H1 (cell line): Measurements from ENCODE around the gene TTC34. TPM values are rescaled to one million over a fixed set of nuclear protein-coding genes. Genes with fewer than 3 reads are reported as not detected.
"Not testable (repeated sequence)": the region's sequence is repeated elsewhere in the genome, so short reads cannot be mapped to it uniquely, and the experiment has no call there.

Experiments used
- CTCF ChIA-PET: fragments of 300-600 bp; sonication (Branson Sonifier 250); formaldehyde crosslinking; loops from one replicate; lab custom pipeline; 2021; ENCODE audit not compliant: partially characterized antibody; lab: Charles Lee
- POLR2A ChIA-PET: fragments of 300-600 bp; sonication (Branson Sonifier 250); formaldehyde crosslinking; loops from one replicate; lab custom pipeline; 2021; ENCODE audit warnings: inconsistent platforms; ENCODE audit not compliant: partially characterized antibody; lab: Charles Lee
- DNase-seq, 2 experiments: peaks; one replicate each; pipeline versions ENCODE4 v3.0.0 to v3.0.0-alpha.2; 2010 to 2022; ENCODE audit warnings: low spot score in 2 of 2, low read depth in 1 of 2, mixed read lengths in 1 of 2
- FAIRE-seq: peaks from 2 replicates; lab custom pipeline; 2011; peaks lifted over from hg19 to GRCh38; lab: Jason Lieb, UNC
- H2AFZ ChIP-seq: 2 replicates; pipeline ENCODE4 v1.8.1; 2012; ENCODE audit warnings: low read length, inconsistent platforms
- H2AK5ac ChIP-seq: 2 replicates; pipeline ENCODE4 v1.6.1; 2013; ENCODE audit warnings: low read depth, low read length
- H2BK120ac ChIP-seq: replicated peaks from 2 replicates; pipeline ENCODE3; 2013; ENCODE audit warnings: low read depth, low read length, inconsistent platforms
- H2BK12ac ChIP-seq: 2 replicates; pipeline ENCODE4 v1.6.1; 2013; ENCODE audit warnings: low read depth, low read length
- H2BK15ac ChIP-seq: 2 replicates; pipeline ENCODE4 v1.6.1; 2013; ENCODE audit warnings: low read length
- H2BK20ac ChIP-seq: 2 replicates; pipeline ENCODE4 v1.6.1; 2013; ENCODE audit warnings: low read length
- H2BK5ac ChIP-seq: 2 replicates; pipeline ENCODE4 v1.6.1; 2013; ENCODE audit warnings: low read depth, low read length
- H3K14ac ChIP-seq: 2 replicates; pipeline ENCODE4 v1.6.1; 2013; ENCODE audit warnings: inconsistent platforms; ENCODE audit not compliant: insufficient read length
- H3K18ac ChIP-seq: 2 replicates; pipeline ENCODE4 v1.6.1; 2013; ENCODE audit warnings: low read length; ENCODE audit errors: extremely low read depth
- H3K23ac ChIP-seq: 2 replicates; pipeline ENCODE4 v1.6.1; 2013; ENCODE audit warnings: inconsistent platforms; ENCODE audit not compliant: insufficient read length
- H3K23me2 ChIP-seq: 2 replicates; pipeline ENCODE4 v1.6.1; 2013; ENCODE audit warnings: low read depth, low read length
- H3K27ac ChIP-seq: 2 replicates; pipeline ENCODE4 v1.6.1; 2011; ENCODE audit warnings: low read depth, low read length, inconsistent platforms
- H3K27me3 ChIP-seq, 4 experiments: replicated peaks in 1 of 4; 1 replicate in 1 of 4; 2 replicates in 3 of 4; pipeline versions ENCODE4 v1.6.1 to v1.8.1; 2011 to 2013; ENCODE audit warnings: low read length in 3 of 4, mild to moderate bottlenecking in 3 of 4, inconsistent platforms in 2 of 4, mixed read lengths in 2 of 4, moderate library complexity in 1 of 4; ENCODE audit not compliant: control insufficient read depth in 3 of 4, insufficient read depth in 3 of 4; ENCODE audit errors: extremely low read depth in 1 of 4
- H3K36me3 ChIP-seq, 4 experiments: 2 replicates each; pipeline versions ENCODE4 v1.6.1 to v1.8.1; 2011 to 2013; ENCODE audit warnings: mild to moderate bottlenecking in 4 of 4, low read length in 3 of 4, moderate library complexity in 2 of 4, control low read depth in 1 of 4, inconsistent platforms in 1 of 4; ENCODE audit not compliant: insufficient read depth in 4 of 4, control insufficient read depth in 2 of 4
- H3K4ac ChIP-seq: replicated peaks from 2 replicates; pipeline ENCODE3; 2013; ENCODE audit warnings: low read length, low read depth, mixed read lengths, inconsistent platforms; ENCODE audit not compliant: insufficient read length
- H3K4me1 ChIP-seq, 4 experiments: replicated peaks in 1 of 4; 1 replicate in 1 of 4; 2 replicates in 3 of 4; pipeline versions ENCODE4 v1.6.1 to v1.8.1; 2011 to 2013; ENCODE audit warnings: low read length in 3 of 4, inconsistent platforms in 2 of 4, mixed read lengths in 1 of 4; ENCODE audit not compliant: insufficient read depth in 4 of 4, control insufficient read depth in 3 of 4
- H3K4me2 ChIP-seq, 2 experiments: 2 replicates each; pipeline versions ENCODE4 v1.6.1 to v1.8.1; 2011 to 2013; ENCODE audit warnings: low read depth in 2 of 2, low read length in 2 of 2, control low read depth in 1 of 2, inconsistent platforms in 1 of 2, mild to moderate bottlenecking in 1 of 2; ENCODE audit not compliant: insufficient read depth in 1 of 2
- H3K4me3 ChIP-seq, 4 experiments: fragments of 200-600, 300-600 bp in 1 of 4; sonication (generic), shearing (Covaris generic), sonication (Bioruptor Twin) in 1 of 4; 2 replicates each; pipeline versions ENCODE4 v1.5.1 to v1.8.1; 2011 to 2016; ENCODE audit warnings: low read length in 4 of 4, low read depth in 3 of 4, control low read depth in 2 of 4, inconsistent platforms in 2 of 4, mild to moderate bottlenecking in 2 of 4, mixed read lengths in 1 of 4, moderate library complexity in 1 of 4; ENCODE audit not compliant: insufficient read depth in 2 of 4; ENCODE audit errors: extremely low read depth in 1 of 4
- H3K56ac ChIP-seq: replicated peaks from 2 replicates; pipeline ENCODE3; 2013; ENCODE audit warnings: low read depth, mild to moderate bottlenecking, mixed read lengths, low read length, inconsistent platforms; ENCODE audit not compliant: insufficient read length
- H3K79me1 ChIP-seq: 2 replicates; pipeline ENCODE4 v1.6.1; 2013; ENCODE audit warnings: low read depth, low read length, control low read depth
- H3K79me2 ChIP-seq, 2 experiments: 2 replicates each; pipeline versions ENCODE4 v1.6.1 to v1.8.1; 2012 to 2013; ENCODE audit warnings: low read length in 2 of 2, mild to moderate bottlenecking in 2 of 2, inconsistent platforms in 1 of 2; ENCODE audit not compliant: insufficient read depth in 2 of 2, control insufficient read depth in 1 of 2
- H3K9ac ChIP-seq, 4 experiments: replicated peaks in 1 of 4; 1 replicate in 1 of 4; 2 replicates in 3 of 4; pipeline versions ENCODE4 v1.6.1 to v1.8.1; 2011 to 2013; ENCODE audit warnings: low read depth in 3 of 4, low read length in 3 of 4, control low read depth in 2 of 4, mild to moderate bottlenecking in 2 of 4, moderate library complexity in 2 of 4, inconsistent platforms in 1 of 4; ENCODE audit errors: extremely low read depth in 1 of 4
- H3K9me3 ChIP-seq, 2 experiments: 2 replicates each; pipeline versions ENCODE4 v1.6.1 to v1.8.1; 2012 to 2013; ENCODE audit warnings: mild to moderate bottlenecking in 2 of 2, moderate library complexity in 2 of 2, control low read depth in 1 of 2, inconsistent platforms in 1 of 2, low read depth in 1 of 2, low read length in 1 of 2, mixed read lengths in 1 of 2; ENCODE audit not compliant: insufficient read depth in 2 of 2
- H4K20me1 ChIP-seq, 2 experiments: replicated peaks in 1 of 2; 2 replicates each; pipeline versions ENCODE3 to v1.8.1; 2011 to 2013; ENCODE audit warnings: inconsistent platforms in 2 of 2, low read length in 2 of 2, mild to moderate bottlenecking in 1 of 2; ENCODE audit not compliant: insufficient read depth in 2 of 2, control insufficient read depth in 1 of 2
- H4K5ac ChIP-seq: 2 replicates; pipeline ENCODE4 v1.6.1; 2013; ENCODE audit warnings: low read length, low read depth, mixed read lengths, inconsistent platforms; ENCODE audit not compliant: insufficient read length
- H4K8ac ChIP-seq: 2 replicates; pipeline ENCODE4 v1.8.0; 2013; ENCODE audit warnings: mild to moderate bottlenecking, moderate library complexity, low read length, inconsistent platforms; ENCODE audit not compliant: insufficient read depth; ENCODE audit errors: extremely low read depth
- H4K91ac ChIP-seq: replicated peaks from 2 replicates; pipeline ENCODE3; 2013; ENCODE audit warnings: low read length, mixed read lengths, inconsistent platforms; ENCODE audit not compliant: insufficient read length
- WGBS, 2 experiments: shearing (Covaris generic) in 1 of 2; methylation state at CpG; one replicate each; pipeline versions ENCODE4 v1.1.6 to v1.1.7; 2013 to 2015; ENCODE audit warnings: low lambda C conversion rate in 2 of 2, mixed read lengths in 2 of 2, inconsistent platforms in 1 of 2, low coverage in 1 of 2, missing lambda C conversion rate in 1 of 2; ENCODE audit not compliant: insufficient replicate concordance in 2 of 2, insufficient coverage in 1 of 2, insufficient read length in 1 of 2; ENCODE audit errors: extremely low coverage in 1 of 2, missing lambda C conversion rate in 1 of 2; 5-methylcytosine and 5-hydroxymethylcytosine counted together
- polyA plus RNA-seq, 7 experiments: library from polyadenylated mRNA; depleted of rRNA in 3 of 7; stranded (reverse) in 5 of 7; unstranded in 2 of 7; fragments of >200 nt in 5 of 7; fragments of 200-250 nt in 2 of 7; gene quantifications; 1 replicate in 5 of 7; 2 replicates in 1 of 7; 4 replicates in 1 of 7; pipeline versions ENCODE4 v1.2.1 to v1.2.3, GENCODE V29; 2011 to 2013; ENCODE audit warnings: missing spikeins in 2 of 7, mixed read lengths in 2 of 7
- total RNA-seq: library from RNA; stranded (reverse); fragmentation: NEBNext Ultra II Directional; extraction: Animal tissue kit (Norgen Biotek cat#: 25700); gene quantifications from 2 replicates; pipeline ENCODE4 v1.2.1, GENCODE V29; 2021

Gene TTC34
- total and polyA plus RNA-seq, 2 of the 8 experiments (the other 6 are each of a cell fraction or from before 2014, with no cell fraction given) = 0.23 to 0.50 TPM

- H3K4me3 ChIP-seq, H2BK12ac ChIP-seq, H3K18ac ChIP-seq, H3K56ac ChIP-seq, H3K79me2 ChIP-seq, H3K23me2 ChIP-seq, H3K36me3 ChIP-seq, FAIRE-seq, H3K27me3 ChIP-seq, H4K91ac ChIP-seq, H2BK15ac ChIP-seq, H3K4ac ChIP-seq, H2BK20ac ChIP-seq, H3K4me2 ChIP-seq, POLR2A ChIA-PET, H3K4me1 ChIP-seq, H2AK5ac ChIP-seq, H3K14ac ChIP-seq, H4K8ac ChIP-seq, H3K27ac ChIP-seq, H4K5ac ChIP-seq, H2AFZ ChIP-seq, H3K79me1 ChIP-seq, H2BK120ac ChIP-seq, H2BK5ac ChIP-seq, H3K9ac ChIP-seq, H4K20me1 ChIP-seq, DNase-seq, CTCF ChIA-PET, H3K23ac ChIP-seq: not testable (repeated sequence)
- peaks cover 17 to 44% of the 10 kb centered on the region in 2 experiments; a peak in 3 of 4 replicates for H3K9me3 ChIP-seq
- WGBS, 2 experiments = 78% methylated on average over 4 of the region's 4 CpGs; no CpG with 5 or more reads in 1 of the 2 experiments
Measured at GRCh38 chr1:2775333-2775732, 26.2 kb downstream of the TTC34 start.

DNA sequence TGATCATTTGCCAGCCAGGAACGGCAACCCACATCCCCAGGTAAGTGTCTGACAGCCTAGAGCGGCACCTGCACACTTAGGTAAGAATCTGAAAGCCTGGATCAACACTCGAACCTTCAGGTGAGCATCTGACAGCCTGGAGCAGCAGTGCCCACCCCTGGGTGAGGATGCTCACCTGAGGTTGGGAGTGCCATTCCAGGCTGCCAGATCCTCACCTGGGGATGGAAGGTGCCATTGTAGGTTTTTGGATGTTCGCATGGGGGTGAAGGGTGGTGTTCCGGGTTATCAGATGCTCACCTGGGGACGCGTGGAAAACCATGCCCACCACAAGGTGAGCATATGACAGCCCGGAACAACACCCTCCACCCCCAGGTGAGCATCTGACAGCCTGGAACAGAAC is 33.4 kb downstream of the TTC34 start:
- H3K79me1 ChIP-seq, H3K23ac ChIP-seq, H2AK5ac ChIP-seq, FAIRE-seq, POLR2A ChIA-PET, DNase-seq, H3K4me2 ChIP-seq, H3K27ac ChIP-seq, H2BK20ac ChIP-seq, H2AFZ ChIP-seq, H3K18ac ChIP-seq, H2BK15ac ChIP-seq, H3K14ac ChIP-seq, H3K9ac ChIP-seq, H4K91ac ChIP-seq, H4K8ac ChIP-seq, H2BK120ac ChIP-seq, CTCF ChIA-PET, H2BK12ac ChIP-seq, H3K23me2 ChIP-seq, H3K4me1 ChIP-seq, H4K20me1 ChIP-seq, H3K4ac ChIP-seq, H4K5ac ChIP-seq, H3K56ac ChIP-seq, H3K36me3 ChIP-seq, H3K4me3 ChIP-seq, H3K27me3 ChIP-seq, H3K79me2 ChIP-seq, H2BK5ac ChIP-seq: not testable (repeated sequence)
- peaks cover 0 to 14% of the 10 kb centered on the region in 2 experiments; a peak in 2 of 4 replicates for H3K9me3 ChIP-seq
- WGBS, 2 experiments = 89% methylated on average over 7 of the region's 8 CpGs; no CpG with 5 or more reads in 1 of the 2 experiments
